Activated CD8-positive, alpha-beta memory T cell treated with anti-CD3 and anti-CD28 coated beads, Interleukin-2, amount 10 ng/mL, durations not matched to agents 7 days and 5 days (primary cell): Measurements from ENCODE around the gene RB1. TPM values are rescaled to one million over a fixed set of nuclear protein-coding genes. Genes with fewer than 3 reads are reported as not detected.
"Not testable (repeated sequence)": the region's sequence is repeated elsewhere in the genome, so short reads cannot be mapped to it uniquely, and the experiment has no call there.

Source experiments
- ATAC-seq: fragments of 150-1000 bp; cut with Tn5 transposase; one replicate; pipeline ENCODE4 v1.10.0; 2021; ENCODE audit warnings: moderate library complexity
- CTCF ChIA-PET: fragments of 350-600 bp; sonication (Branson Sonifier 250); formaldehyde crosslinking; loops from one replicate; lab custom pipeline; 2021; ENCODE audit warnings: antibody characterized with exemption; lab: Charles Lee
- DNase-seq: peaks from one replicate; pipeline ENCODE4 v3.0.0-alpha.2; 2020
- H3K27ac Mint-ChIP-seq: one replicate; pipeline ENCODE4 v1.8.0; 2021; ENCODE audit warnings: mild to moderate bottlenecking, mixed read lengths
- H3K27me3 Mint-ChIP-seq: one replicate; pipeline ENCODE4 v1.8.0; 2021; ENCODE audit warnings: mixed read lengths
- H3K36me3 Mint-ChIP-seq: one replicate; pipeline ENCODE4 v1.8.0; 2021; ENCODE audit warnings: mild to moderate bottlenecking, mixed read lengths
- H3K4me1 Mint-ChIP-seq: one replicate; pipeline ENCODE4 v1.8.0; 2021; ENCODE audit warnings: mixed read lengths
- H3K4me3 Mint-ChIP-seq: one replicate; pipeline ENCODE4 v1.8.0; 2021; ENCODE audit warnings: mild to moderate bottlenecking, moderate library complexity, mixed read lengths
- H3K9me3 Mint-ChIP-seq: one replicate; pipeline ENCODE4 v1.8.0; 2022; ENCODE audit warnings: low read depth, mixed read lengths
- total RNA-seq, 2 experiments: library from RNA; stranded (reverse); gene quantifications; one replicate each; pipeline ENCODE4 v1.2.3, GENCODE V29; 2021

The RB1 gene
- total RNA-seq, 2 experiments from 2014 or later, result 49.2 to 55.7 TPM

- Mint-ChIP-seq H3K36me3 (peaks cover 41% of the 10 kb centered on the region), H3K4me3 (no peak overlapping the region), H3K27me3 (no peaks in the 10 kb centered on the region), H3K27ac (no peak overlapping the region), H3K9me3 (peaks cover 5% of the 10 kb centered on the region), H3K4me1 (peaks cover 26% of the 10 kb centered on the region)
- CTCF ChIA-PET, result no interaction called here
- DNase-seq (no peak), ATAC-seq (no peak)
These were observed 127.9 kb downstream of the RB1 start for GRCh38 chr13:48431431-48431830.

- CTCF ChIA-PET, result no interaction called here
- ATAC-seq, result no peak
- peaks cover 1% of the 10 kb centered on the region for H3K9me3 Mint-ChIP-seq
- no peak overlapping the region for H3K27ac Mint-ChIP-seq
- no peaks in the 10 kb centered on the region for H3K27me3 Mint-ChIP-seq
- H3K4me1 Mint-ChIP-seq, result peaks cover 28% of the 10 kb centered on the region
- H3K36me3 Mint-ChIP-seq, result peaks cover 40% of the 10 kb centered on the region
- DNase-seq, result no peak
- no peak overlapping the region for H3K4me3 Mint-ChIP-seq
These were observed 128.6 kb downstream of the RB1 start for GRCh38 chr13:48431987-48432615.

- DNase-seq, result no peak
- Mint-ChIP-seq H3K4me3 (no peak overlapping the region), H3K27me3 (no peaks in the 10 kb centered on the region), H3K9me3 (peaks cover 1% of the 10 kb centered on the region), H3K36me3 (peaks cover 38% of the 10 kb centered on the region), H3K4me1 (peaks cover 24% of the 10 kb centered on the region), H3K27ac (no peak overlapping the region)
- CTCF ChIA-PET, result interaction anchor here (0.5 kb wide), 1 partner anchor 158 kb away, joined by 4 read pairs; no protein-coding TSS in a partner anchor
- ATAC-seq, result no peak
These were observed 130.6 kb downstream of the RB1 start for GRCh38 chr13:48434200-48434599.

- DNase-seq (no peak), ATAC-seq (no peak)
- H3K9me3 Mint-ChIP-seq, result peaks cover 1% of the 10 kb centered on the region
- peaks cover 14% of the 10 kb centered on the region for H3K4me1 Mint-ChIP-seq
- H3K36me3 Mint-ChIP-seq, result peaks cover 36% of the 10 kb centered on the region
- H3K4me3 Mint-ChIP-seq, result no peak overlapping the region
- H3K27me3 Mint-ChIP-seq, result no peaks in the 10 kb centered on the region
- no peak overlapping the region for H3K27ac Mint-ChIP-seq
- CTCF ChIA-PET, result interaction anchor here (0.7 kb wide), 1 partner anchor 97 kb away, joined by 3 read pairs; no protein-coding TSS in a partner anchor
These were observed 133.2 kb downstream of the RB1 start for GRCh38 chr13:48436661-48437288.

DNA sequence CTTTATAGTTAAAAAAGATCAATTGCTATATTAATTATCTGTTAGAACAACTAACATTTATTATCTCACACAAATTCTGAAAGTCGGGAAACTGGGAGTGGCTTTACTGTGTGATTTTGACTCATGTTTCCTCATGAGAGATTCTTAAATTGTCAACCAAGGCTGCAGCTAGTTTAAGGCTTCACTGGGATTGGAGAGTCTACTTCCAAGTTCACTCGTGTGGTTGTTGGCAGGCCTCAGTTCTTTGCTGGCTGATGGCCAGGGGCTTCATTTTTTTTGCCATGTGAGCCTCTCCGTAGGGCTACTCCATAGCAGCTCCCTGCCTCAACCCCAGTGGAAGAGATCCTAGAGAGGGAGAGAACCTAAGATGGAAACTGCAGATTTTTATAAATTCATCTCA, 133.8 kb downstream of the RB1 start:
- Mint-ChIP-seq H3K4me3 (no peak overlapping the region), H3K27me3 (no peaks in the 10 kb centered on the region), H3K27ac (no peak overlapping the region), H3K4me1 (peaks cover 12% of the 10 kb centered on the region), H3K36me3 (peaks cover 33% of the 10 kb centered on the region), H3K9me3 (peaks cover 1% of the 10 kb centered on the region)
- ATAC-seq (no peak), DNase-seq (no peak)
- CTCF ChIA-PET, result no interaction called here

DNA sequence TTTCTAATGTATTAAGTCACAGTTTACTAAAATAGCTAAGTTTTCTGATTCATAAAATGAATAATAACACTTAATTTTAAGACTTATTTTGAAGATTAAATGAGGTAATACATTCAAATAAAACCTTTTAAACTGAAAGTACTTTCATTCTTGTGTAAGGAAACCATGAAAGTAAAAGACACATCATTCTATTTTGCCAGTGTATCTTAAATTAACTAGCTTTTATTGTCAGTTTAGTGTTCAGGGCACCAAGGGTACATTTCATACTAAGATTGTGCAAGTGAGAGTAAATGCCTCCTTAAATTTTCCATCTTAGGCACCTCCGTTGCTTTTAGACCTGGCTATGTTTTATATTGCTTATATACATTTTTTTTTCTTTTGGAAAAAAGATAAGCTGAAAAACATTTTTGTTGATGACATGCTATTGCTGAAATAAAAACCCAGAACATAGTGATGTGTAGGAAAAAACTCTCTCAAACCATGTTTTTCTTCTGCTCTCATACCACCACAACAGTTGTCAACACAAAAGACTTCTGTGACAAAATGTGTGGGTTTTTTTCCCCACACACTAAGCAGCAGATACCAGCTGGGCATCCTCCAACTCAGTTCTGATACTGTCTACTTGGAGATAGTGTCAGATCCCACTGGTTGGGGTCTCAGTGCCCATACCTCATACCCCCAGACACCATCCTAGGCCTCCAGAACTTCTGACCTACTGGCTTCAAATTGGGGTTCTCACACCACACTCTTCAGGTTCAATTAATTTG, 140.1 kb downstream of the RB1 start:
- Mint-ChIP-seq H3K4me3 (no peak overlapping the region), H3K9me3 (no peaks in the 10 kb centered on the region), H3K36me3 (peaks cover 23% of the 10 kb centered on the region), H3K4me1 (peaks cover 18% of the 10 kb centered on the region), H3K27ac (peak overlapping the region; percentile 58), H3K27me3 (no peaks in the 10 kb centered on the region)
- peak; percentile 65 for ATAC-seq
- no peak for DNase-seq
- CTCF ChIA-PET, result interaction anchor here (0.8 to 1.5 kb wide), 3 partner anchors 42 to 317 kb away, joined by 3 to 4 read pairs (median 3); no protein-coding TSS in a partner anchor

GRCh38 chr13:48446464-48446863, 142.9 kb downstream of the RB1 start:
- Mint-ChIP-seq H3K4me3 (no peak overlapping the region), H3K9me3 (peaks cover 8% of the 10 kb centered on the region), H3K4me1 (peaks cover 39% of the 10 kb centered on the region), H3K27me3 (no peaks in the 10 kb centered on the region), H3K27ac (no peak overlapping the region), H3K36me3 (peaks cover 41% of the 10 kb centered on the region)
- peak; percentile 28 for ATAC-seq
- no peak for DNase-seq
- CTCF ChIA-PET, result no interaction called here

DNA sequence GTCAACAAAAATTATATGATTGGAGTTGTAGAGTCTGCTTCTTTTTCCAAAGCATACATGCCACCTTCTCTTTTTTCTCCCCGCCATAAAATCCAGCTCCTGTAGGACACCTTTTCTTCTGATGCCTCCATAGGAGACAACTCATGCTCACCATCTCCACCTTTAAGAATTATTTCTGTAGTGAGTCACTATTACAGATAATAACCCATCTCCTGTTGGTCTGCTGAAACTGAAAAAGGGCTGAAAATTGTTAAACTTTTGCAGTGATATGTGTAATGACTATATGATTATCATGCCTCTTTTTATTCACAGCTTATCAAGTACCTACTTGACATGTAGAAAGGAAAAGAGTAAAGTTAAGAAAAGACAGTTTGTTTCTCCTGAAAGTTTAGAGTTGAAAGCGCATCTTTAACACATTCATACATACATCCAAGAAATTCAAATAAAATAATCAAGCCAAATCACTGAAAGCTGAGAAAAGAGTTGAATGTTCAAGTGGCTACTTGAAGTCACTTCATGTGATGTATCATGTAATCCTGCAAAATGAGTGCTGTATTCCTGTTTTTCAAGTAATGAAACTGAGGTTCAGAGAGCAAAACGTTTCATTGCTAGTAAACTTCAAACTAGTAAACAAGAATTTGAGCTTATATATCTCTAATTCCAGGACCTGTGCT, 144.9 kb downstream of the RB1 start:
- Mint-ChIP-seq H3K4me3 (no peak overlapping the region), H3K9me3 (peaks cover 21% of the 10 kb centered on the region), H3K27me3 (no peaks in the 10 kb centered on the region), H3K27ac (peak overlapping the region; percentile 69), H3K4me1 (peaks cover 47% of the 10 kb centered on the region), H3K36me3 (peaks cover 54% of the 10 kb centered on the region)
- ATAC-seq (no peak), DNase-seq (no peak)
- CTCF ChIA-PET, result no interaction called here

- CTCF ChIA-PET, result no interaction called here
- peaks cover 43% of the 10 kb centered on the region for H3K4me1 Mint-ChIP-seq
- peaks cover 60% of the 10 kb centered on the region for H3K36me3 Mint-ChIP-seq
- peak overlapping the region; percentile 69 for H3K27ac Mint-ChIP-seq
- peak overlapping the region; percentile 32 for H3K4me3 Mint-ChIP-seq
- ATAC-seq (peak; percentile 39), DNase-seq (peak; percentile 57)
- peaks cover 23% of the 10 kb centered on the region for H3K9me3 Mint-ChIP-seq
- no peaks in the 10 kb centered on the region for H3K27me3 Mint-ChIP-seq
These were observed 145.5 kb downstream of the RB1 start for GRCh38 chr13:48448959-48449614.

GRCh38 chr13:48449656-48450055, 146.1 kb downstream of the RB1 start:
- ATAC-seq, result no peak
- peak overlapping the region; percentile 69 for H3K27ac Mint-ChIP-seq
- CTCF ChIA-PET, result interaction anchor here (1.3 kb wide), 1 partner anchor 34 kb away, joined by 3 read pairs; no protein-coding TSS in a partner anchor
- H3K9me3 Mint-ChIP-seq, result peaks cover 23% of the 10 kb centered on the region
- peaks cover 38% of the 10 kb centered on the region for H3K4me1 Mint-ChIP-seq
- no peak overlapping the region for H3K4me3 Mint-ChIP-seq
- no peaks in the 10 kb centered on the region for H3K27me3 Mint-ChIP-seq
- DNase-seq, result no peak
- H3K36me3 Mint-ChIP-seq, result peaks cover 59% of the 10 kb centered on the region

- CTCF ChIA-PET, result interaction anchor here (1.3 kb wide), 1 partner anchor 32 kb away, joined by 3 read pairs; no protein-coding TSS in a partner anchor
- not testable (repeated sequence) for DNase-seq, H3K4me3 Mint-ChIP-seq, H3K27me3 Mint-ChIP-seq, ATAC-seq, H3K27ac Mint-ChIP-seq
- Mint-ChIP-seq H3K36me3 (peaks cover 66% of the 10 kb centered on the region), H3K9me3 (peaks cover 23% of the 10 kb centered on the region), H3K4me1 (peaks cover 38% of the 10 kb centered on the region)
These were observed 147.6 kb downstream of the RB1 start for GRCh38 chr13:48451196-48451595.

DNA sequence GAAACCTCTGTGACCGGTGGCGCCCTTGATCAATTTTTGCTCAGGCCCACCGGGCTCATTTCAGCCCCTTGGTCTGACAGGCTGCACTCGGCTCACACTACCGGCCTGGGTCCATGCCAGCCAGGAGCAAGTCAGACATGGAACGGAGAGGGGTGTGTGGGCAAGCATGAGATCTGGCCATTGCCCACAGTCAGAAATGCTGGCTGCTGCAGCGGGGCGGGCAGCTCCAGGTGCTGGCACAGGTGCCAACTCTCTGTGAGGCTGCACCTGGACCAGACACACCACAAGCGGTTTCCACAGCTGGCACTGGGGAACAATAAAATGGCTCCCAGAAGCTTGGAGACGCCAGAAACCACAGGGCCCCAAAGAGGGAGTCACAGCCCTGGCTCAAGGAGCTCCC, 153.0 kb downstream of the RB1 start:
- H3K9me3 Mint-ChIP-seq, result peaks cover 14% of the 10 kb centered on the region
- no peak overlapping the region for H3K27ac Mint-ChIP-seq
- H3K4me3 Mint-ChIP-seq, result no peak overlapping the region
- H3K4me1 Mint-ChIP-seq, result peaks cover 10% of the 10 kb centered on the region
- H3K27me3 Mint-ChIP-seq, result no peaks in the 10 kb centered on the region
- CTCF ChIA-PET, result no interaction called here
- no peak for DNase-seq
- no peak for ATAC-seq
- H3K36me3 Mint-ChIP-seq, result peaks cover 72% of the 10 kb centered on the region
